GM18505 (cell line): ENCODE results near the gene LHFPL6.

Experiments
- ATAC-seq: cut with Tn5 transposase; IDR thresholded peaks from one replicate; pipeline ENCODE4 v1.9.1; 2021; ENCODE audit not compliant: unreplicated experiment
- POLR2A ChIP-seq: IDR thresholded peaks from 4 replicates; pipeline ENCODE4 v1.6.1; 2011; ENCODE audit warnings: borderline replicate concordance; ENCODE audit not compliant: insufficient read depth, insufficient read length; ENCODE audit errors: extremely low read depth

The LHFPL6 gene

DNA sequence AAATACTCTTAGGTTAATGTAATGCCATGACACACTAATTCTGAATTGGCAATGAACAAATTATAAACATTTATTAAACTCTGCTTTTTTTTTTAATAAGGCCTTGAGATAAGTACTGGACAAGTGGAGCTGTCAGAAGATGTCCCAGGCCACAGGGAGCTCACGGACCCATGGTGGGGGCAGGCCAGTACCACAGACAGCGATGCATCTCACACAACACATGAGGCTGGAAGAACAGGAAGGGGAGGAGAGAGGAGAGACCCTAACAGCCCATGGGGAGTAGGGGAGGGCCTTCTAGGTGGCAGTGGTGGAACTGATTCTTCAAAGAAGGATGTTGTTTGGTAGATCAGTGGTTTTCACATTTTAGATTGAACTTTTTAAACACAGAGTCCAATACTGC lies 128.4 kb downstream of the LHFPL6 start:
- ATAC-seq: no peak
- TF ChIP-seq POLR2A: no peak

DNA sequence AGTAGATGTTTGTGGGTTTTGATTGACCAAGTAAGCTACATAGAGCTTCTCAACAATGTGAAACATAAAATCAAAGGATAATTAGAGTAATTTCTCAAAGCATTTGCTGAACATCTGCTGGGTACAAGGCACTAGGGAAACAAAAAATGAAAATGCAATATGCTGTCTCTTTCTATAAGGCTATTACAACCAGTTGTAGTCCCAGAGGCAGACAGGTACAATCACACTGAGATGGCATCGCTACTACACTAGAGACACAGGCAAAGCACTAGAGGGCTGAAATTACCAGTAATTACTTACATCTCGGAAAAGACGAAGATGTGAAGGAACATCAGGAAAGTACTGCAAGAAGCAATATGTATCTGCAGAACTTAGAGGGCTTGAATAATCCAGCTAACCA lies 133.3 kb downstream of the LHFPL6 start:
- TF ChIP-seq POLR2A: no peak
- no peak for ATAC-seq

DNA sequence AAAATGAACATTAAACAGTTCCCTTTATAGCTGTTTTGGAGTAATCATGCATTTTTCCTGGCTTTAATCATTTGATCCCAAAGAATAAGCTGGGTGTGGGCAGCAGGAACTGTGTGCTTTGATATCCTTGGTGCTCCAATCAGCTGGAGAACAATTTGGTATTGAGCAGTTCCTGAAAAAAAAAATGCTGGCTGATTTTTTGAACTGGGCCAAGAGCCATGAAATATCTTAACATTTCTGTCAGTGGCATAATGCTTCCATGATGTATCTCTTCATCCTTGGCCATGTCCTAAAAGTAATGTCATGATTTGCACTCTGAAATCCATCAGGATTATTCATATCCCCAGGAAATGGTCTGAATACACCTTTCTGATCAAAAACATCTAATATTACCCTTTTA lies 134.7 kb downstream of the LHFPL6 start:
- ATAC-seq: no peak
- no peak for TF ChIP-seq POLR2A

DNA sequence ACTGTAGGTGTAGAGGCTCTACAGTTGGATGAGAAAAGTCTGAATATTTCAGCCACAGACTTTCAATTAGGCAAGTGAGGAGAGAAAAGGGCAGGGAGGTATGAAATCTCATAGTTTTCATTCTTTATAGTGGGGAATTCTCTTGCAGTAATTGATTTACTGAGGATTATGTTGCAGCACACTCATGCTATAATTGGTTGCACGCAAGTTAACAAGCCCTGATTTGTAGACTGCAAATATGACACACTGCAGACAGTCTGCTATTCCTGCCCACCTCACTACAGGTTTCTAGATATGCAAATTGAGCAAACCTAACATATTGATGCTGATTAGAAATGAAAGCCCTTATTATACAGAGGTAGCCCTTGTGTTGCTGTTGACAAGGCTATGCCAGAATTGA lies 139.4 kb downstream of the LHFPL6 start:
- no peak for ATAC-seq
- no peak for TF ChIP-seq POLR2A

DNA sequence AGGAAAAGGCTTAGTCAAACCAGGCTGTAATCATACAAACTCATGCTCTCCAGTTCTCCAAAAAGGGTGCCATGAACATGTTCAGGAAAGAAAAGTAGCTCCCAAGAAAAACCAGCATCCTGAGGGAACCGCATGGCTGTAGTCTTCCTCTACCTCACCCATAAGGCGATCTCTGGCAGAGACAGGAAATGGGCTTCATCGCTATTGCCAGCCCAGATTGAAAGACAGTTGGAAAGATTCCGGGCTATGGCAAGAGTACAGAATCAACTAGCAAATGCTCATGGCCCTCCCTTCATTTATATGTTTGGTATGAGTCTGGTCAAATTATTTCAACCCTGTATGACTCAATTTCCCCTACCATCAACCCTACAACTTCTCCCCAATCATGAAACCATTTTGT lies 140.1 kb downstream of the LHFPL6 start:
- TF ChIP-seq POLR2A: no peak
- ATAC-seq: no peak

DNA sequence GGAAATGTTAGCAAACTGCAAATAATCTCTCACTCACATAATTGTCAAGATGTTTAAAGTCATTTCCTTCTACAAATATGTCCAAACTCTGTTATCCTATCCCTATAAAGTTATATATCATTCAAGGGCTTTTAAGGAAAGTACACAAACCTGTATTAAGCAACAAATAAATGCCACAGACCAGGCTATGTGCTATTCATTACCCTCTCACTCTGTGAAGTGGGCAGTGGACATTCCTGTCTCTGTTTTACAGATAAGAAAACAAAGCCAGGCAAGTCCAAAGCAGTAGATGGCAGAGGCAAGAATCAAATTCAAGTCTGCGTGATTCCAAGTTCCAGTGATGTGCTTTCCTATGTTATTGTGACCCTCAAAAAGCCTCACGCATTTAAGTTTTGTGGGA lies 140.6 kb downstream of the LHFPL6 start:
- TF ChIP-seq POLR2A: no peak
- ATAC-seq: no peak

DNA sequence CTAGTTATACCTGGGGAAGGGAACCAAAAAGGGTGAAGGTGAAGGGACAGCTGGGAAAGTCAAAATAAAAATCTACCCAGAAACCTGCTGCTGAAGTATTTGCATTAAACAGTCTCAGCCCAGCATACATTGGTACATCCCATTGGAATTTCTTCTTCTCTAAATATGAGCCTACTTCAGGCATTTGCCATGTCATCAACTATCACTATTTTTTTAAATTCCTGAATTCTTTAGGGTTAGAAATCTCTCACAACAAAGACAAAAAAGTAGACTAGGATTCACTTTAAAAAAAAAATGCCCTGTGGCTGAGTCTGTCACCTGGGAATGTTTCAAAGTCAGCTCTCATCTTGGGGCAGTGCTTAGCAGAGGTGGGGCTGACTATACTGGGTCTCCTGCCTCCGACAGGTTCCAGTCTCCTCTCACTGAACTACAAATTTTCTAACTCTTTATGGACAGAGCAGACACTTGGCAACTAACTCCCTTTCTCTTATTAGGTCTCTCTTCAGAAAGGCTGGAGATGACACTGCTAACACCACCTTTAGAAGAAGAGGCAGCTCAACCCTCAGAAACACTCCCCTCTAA lies 141.2 kb downstream of the LHFPL6 start:
- TF ChIP-seq POLR2A: no peak
- ATAC-seq: no peak

DNA sequence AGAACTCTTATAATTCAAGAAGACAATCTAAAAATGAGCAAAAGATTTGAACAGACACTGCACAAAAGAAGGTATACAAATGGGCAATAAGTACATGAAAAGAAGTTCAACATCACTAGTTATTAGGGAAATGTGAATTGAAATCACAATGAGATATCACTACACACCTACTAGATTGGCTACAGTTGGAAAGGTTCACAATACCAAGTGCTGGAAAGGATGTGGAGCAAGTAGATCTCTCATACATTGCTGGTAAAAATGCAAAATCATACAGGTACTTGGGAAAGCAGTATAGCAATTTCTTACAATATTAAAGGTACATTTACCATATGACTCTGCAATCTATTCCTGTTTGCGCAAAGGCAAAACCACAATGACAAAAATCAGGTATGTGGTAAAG lies 145.7 kb downstream of the LHFPL6 start:
- no peak for TF ChIP-seq POLR2A
- ATAC-seq: no peak

DNA sequence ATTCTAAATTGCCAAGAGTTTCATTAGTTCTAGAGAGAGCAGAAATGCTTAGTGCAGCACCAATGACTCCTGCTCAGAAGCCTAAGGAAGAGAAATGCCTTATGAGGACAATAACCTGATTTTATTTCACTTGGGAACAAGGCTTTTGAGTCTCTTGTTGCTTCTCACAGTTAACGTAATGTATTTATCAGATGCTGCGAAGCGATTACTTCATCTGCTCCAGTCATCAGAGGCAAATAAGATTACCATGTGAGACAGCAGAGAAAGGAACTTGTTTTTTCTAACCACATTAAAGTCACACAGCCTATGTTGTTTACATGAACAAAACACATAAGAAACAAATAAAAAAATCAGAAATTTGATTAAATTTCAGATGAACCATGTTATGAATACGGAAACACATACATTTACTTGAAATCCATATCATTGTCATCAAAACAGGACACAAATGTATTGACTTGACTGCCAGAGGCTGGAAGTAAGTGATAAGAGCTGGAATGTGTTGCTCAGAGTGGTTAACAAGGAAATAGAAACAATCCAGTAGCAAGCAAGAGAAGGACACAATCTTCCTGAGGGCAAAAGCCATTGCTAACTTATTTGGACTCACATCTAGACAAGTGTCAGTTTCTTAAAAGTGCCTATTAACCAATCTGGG lies 147.3 kb downstream of the LHFPL6 start:
- no peak for ATAC-seq
- TF ChIP-seq POLR2A: no peak

DNA sequence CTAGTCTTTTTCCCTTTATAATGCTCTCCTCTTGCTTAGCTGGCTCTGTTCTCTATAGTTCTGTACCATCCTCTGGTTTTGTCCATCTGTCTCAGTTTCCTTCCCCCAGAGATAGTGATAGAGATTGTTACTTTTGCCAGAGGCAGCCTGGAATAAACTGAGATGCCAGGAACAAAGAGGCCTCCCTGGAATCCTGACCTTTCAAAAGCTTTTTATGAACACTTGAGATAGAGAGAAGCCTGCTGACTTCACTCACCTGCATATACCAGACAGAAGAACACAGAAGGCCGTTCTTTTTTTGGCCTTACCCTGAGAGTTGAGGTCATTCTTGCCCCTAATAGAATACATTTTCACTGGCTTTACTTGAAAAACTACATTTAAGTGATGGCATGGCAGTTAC lies 150.2 kb downstream of the LHFPL6 start:
- no peak for ATAC-seq
- TF ChIP-seq POLR2A: no peak

DNA sequence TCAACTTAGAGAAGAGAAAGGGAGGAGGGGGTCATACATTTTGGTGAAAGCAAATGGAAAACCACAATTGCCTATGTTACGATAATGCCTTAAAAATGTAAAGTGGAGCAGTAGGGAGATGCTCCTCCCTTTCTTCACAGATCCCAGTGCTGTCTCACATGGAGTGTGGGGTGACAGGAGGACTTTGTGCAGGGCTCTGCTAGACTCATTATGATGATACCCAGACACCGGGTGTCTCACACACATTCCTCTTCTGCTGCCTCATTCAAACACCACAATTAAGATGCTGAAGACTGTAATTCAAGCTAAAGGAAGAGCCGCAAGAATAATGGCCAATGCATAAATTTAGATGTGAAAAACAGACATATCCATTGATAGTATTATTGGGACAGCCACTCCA lies 150.6 kb downstream of the LHFPL6 start:
- no peak for ATAC-seq
- TF ChIP-seq POLR2A: no peak

DNA sequence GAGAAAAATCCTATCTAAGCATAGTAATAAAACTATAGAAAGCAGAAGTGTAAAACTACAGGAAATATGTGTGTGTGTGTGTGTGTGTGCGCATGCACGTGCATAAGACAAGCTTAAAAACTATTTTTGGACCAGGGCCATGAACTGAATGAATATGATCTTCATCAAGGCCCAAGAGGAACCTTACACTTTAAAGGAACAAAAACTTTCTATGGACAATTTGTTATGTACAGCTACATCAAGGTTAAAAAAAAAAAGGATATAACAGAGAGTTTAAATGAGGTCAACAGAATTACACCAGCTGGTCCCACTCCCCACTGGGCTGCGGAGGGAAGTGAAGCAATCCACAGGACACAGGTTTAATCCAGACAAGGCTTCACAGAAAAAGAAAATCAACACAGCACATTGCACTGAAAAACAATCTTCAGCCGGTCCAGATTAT lies 151.1 kb downstream of the LHFPL6 start:
- TF ChIP-seq POLR2A: no peak

DNA sequence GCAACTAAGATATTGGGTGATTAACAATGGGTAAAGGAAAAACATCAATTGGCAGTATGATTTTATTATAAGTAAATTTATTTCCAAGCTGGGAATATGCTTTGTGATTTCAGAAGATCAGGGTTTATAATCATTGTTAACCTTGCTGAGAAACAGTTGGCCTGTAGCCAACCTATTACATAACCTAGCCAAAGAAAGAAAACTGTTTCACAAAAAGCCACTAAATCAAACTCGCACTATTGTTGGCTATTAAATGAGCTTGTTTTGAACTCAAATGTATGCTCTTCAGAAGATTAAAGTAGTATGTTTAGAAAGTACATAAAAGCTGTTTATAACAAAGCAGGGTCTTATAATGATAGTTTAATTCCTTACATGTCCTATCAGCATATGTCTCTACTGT lies 151.7 kb downstream of the LHFPL6 start:
- TF ChIP-seq POLR2A: no peak
- ATAC-seq: peak; percentile 20

More for the DNA sequence above, 151.1 kb downstream of the LHFPL6 start:
- peak; percentile 54 for ATAC-seq

DNA sequence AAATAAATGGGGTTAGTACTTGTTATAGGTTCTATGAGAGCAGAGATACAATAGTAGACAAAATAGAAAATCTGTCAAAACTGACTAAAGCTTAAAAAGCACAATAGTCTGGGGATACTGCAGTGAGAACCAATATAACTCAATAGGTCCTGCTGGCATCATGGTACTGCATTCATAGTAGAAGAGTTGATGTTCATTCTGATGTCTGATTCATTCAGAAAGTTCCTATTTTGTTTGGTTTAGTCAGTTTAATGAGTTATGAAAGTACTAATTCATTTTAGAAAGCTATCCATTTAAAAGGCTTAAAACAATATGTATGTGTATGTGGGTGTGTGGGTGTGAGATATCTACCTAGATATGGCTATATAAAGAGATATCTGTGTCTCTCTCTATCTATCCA lies 152.8 kb downstream of the LHFPL6 start:
- ATAC-seq: no peak
- TF ChIP-seq POLR2A: no peak
